HG03039 (cell line): ENCODE data around the gene EHD1.

Source experiments
- ATAC-seq: cut with Tn5 transposase; IDR thresholded peaks from one replicate; pipeline ENCODE4 v1.9.1; 2021; ENCODE audit warnings: mild to moderate bottlenecking, moderate library complexity; ENCODE audit not compliant: unreplicated experiment

The EHD1 gene

GRCh38 chr11:64878494-64879243 lies at the start of gene EHD1:
EHD1 (minus strand) TSS chr11:64878621; CDS start chr11:64878464, 157 bp downstream.
- peak; percentile 64 for ATAC-seq

- ATAC-seq = no peak
Measured at GRCh38 chr11:64926689-64927088, 48.3 kb upstream of the EHD1 start.

- no peak for ATAC-seq
Measured at GRCh38 chr11:64925536-64926436, 47.4 kb upstream of the EHD1 start.

GRCh38 chr11:64924910-64925284 lies 46.5 kb upstream of the EHD1 start:
- ATAC-seq = no peak

GRCh38 chr11:64923944-64924909 lies 45.8 kb upstream of the EHD1 start, which contains the start of gene PPP2R5B:
PPP2R5B (plus strand) TSS chr11:64924689; CDS start chr11:64925735, 1,046 bp downstream.
- peak; percentile 64 for ATAC-seq

GRCh38 chr11:64923151-64923661 lies 44.8 kb upstream of the EHD1 start:
- ATAC-seq = no peak

- ATAC-seq = no peak
Measured at GRCh38 chr11:64921384-64921783, 43.0 kb upstream of the EHD1 start.

GRCh38 chr11:64920124-64920523 lies 41.7 kb upstream of the EHD1 start:
- ATAC-seq = no peak

GRCh38 chr11:64919627-64920026 lies 41.2 kb upstream of the EHD1 start:
- no peak for ATAC-seq

GRCh38 chr11:64918017-64918416 lies 39.6 kb upstream of the EHD1 start:
- no peak for ATAC-seq

GRCh38 chr11:64917663-64917995 lies 39.2 kb upstream of the EHD1 start:
- ATAC-seq = no peak

GRCh38 chr11:64916775-64917662 lies 38.6 kb upstream of the EHD1 start, which contains the start of gene ATG2A:
ATG2A (minus strand) TSS chr11:64917209; CDS start chr11:64917135, 74 bp downstream.
- peak; percentile 87 for ATAC-seq

GRCh38 chr11:64916040-64916774 lies 37.8 kb upstream of the EHD1 start:
- no peak for ATAC-seq

- ATAC-seq = no peak
Measured at GRCh38 chr11:64915376-64915887, 37.0 kb upstream of the EHD1 start.

- no peak for ATAC-seq
Measured at GRCh38 chr11:64914123-64914522, 35.7 kb upstream of the EHD1 start.

- ATAC-seq = no peak
Measured at GRCh38 chr11:64913171-64913727, 34.8 kb upstream of the EHD1 start.

GRCh38 chr11:64911689-64912088 lies 33.3 kb upstream of the EHD1 start:
- ATAC-seq = no peak

GRCh38 chr11:64911142-64911541 lies 32.7 kb upstream of the EHD1 start:
- ATAC-seq = no peak
